ENCODE measurements around the gene NRM. TPM values are rescaled to one million over a fixed set of nuclear protein-coding genes. Genes with fewer than 3 reads are reported as not detected.

NRM gene
- total RNA-seq, 1 donor from 2014 or later = 52.2 TPM

DNA sequence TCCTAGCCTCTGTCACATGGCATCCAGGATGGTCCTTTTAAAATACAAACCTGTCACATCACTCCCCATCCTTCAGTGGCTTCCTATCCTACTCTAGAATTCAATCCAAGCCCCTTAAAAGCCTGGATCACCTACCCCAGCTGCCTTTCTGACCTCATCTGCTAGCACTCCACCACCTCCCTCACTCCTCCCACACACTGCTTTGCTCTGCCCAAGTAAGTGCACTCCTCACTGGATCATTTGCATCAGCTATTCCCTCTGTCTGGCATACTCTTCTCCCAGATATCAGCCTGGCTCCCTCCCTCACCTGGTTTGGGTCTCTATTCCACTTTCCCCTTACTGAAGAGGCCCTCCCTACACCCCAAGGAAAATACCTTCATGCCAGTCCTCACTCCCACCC lies 33.3 kb downstream of the NRM start:
- no peak for DNase-seq
- no peak for TF ChIP-seq CTCF (IDR thresholded peaks at IDR 0.05; ENCODE audit: partially characterized antibody, unreplicated experiment)
- H3K4me3 Mint-ChIP-seq (ENCODE audit: unreplicated experiment) = no peak overlapping the region
- no peaks in the 10 kb centered on the region for H3K36me3 Mint-ChIP-seq (ENCODE audit: unreplicated experiment)
- peaks cover 1% of the 10 kb centered on the region for H3K9me3 Mint-ChIP-seq (ENCODE audit: unreplicated experiment)
- H3K4me1 Mint-ChIP-seq (ENCODE audit: low read depth, unreplicated experiment) = no peaks in the 10 kb centered on the region
- H3K27me3 Mint-ChIP-seq (ENCODE audit: unreplicated experiment) = peaks cover 2% of the 10 kb centered on the region
- no peak overlapping the region for H3K27ac Mint-ChIP-seq (ENCODE audit: unreplicated experiment)

DNA sequence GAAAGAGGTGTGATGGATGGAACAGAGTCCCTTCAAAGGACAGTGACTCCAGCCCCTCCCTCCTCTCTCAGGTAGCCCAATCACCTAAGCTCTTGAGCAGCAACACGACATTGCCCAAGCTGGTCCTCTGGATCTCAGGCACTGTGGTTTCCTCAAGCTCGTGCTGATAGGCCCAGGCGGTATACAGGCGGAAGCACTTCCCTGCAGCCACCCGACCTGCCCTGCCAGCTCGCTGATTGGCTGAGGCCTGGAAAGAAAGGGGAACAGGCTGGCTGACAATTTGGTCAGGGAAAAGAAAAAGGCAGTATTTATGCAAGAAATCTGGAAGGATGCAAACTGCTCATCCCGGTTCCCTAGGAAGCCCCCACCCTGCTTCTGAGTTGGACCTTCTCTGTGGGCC lies 34.3 kb downstream of the NRM start:
- H3K27me3 Mint-ChIP-seq (ENCODE audit: unreplicated experiment) = peaks cover 4% of the 10 kb centered on the region
- H3K9me3 Mint-ChIP-seq (ENCODE audit: unreplicated experiment) = peaks cover 1% of the 10 kb centered on the region
- no peak for TF ChIP-seq CTCF (IDR thresholded peaks at IDR 0.05; ENCODE audit: partially characterized antibody, unreplicated experiment)
- no peak overlapping the region for H3K4me3 Mint-ChIP-seq (ENCODE audit: unreplicated experiment)
- no peak overlapping the region for H3K27ac Mint-ChIP-seq (ENCODE audit: unreplicated experiment)
- DNase-seq = no peak
- H3K36me3 Mint-ChIP-seq (ENCODE audit: unreplicated experiment) = no peaks in the 10 kb centered on the region
- H3K4me1 Mint-ChIP-seq (ENCODE audit: low read depth, unreplicated experiment) = no peaks in the 10 kb centered on the region

DNA sequence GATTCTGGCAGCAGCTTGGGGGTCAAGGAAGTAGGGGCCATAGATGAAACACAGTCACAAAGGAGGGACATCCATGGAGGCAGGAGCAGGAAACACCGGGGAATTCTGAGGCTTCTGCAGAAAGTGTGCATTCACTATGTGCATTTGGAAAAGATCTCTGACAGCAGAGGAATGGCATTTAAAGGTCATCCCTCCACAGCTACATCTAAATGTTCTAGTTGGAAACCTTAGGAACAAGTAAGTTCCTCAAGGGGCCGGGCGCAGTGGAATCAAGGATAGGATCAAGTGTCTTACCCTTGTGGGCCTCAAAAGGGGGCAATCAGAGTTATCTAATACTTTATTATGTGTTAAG lies 35.1 kb downstream of the NRM start:
- Mint-ChIP-seq H3K4me3 (ENCODE audit: unreplicated experiment) (no peak overlapping the region), H3K27ac (ENCODE audit: unreplicated experiment) (no peak overlapping the region), H3K36me3 (ENCODE audit: unreplicated experiment) (no peaks in the 10 kb centered on the region), H3K9me3 (ENCODE audit: unreplicated experiment) (peaks cover 1% of the 10 kb centered on the region), H3K27me3 (ENCODE audit: unreplicated experiment) (peaks cover 6% of the 10 kb centered on the region), H3K4me1 (ENCODE audit: low read depth, unreplicated experiment) (no peaks in the 10 kb centered on the region)
- DNase-seq = no peak
- no peak for TF ChIP-seq CTCF (IDR thresholded peaks at IDR 0.05; ENCODE audit: partially characterized antibody, unreplicated experiment)

DNA sequence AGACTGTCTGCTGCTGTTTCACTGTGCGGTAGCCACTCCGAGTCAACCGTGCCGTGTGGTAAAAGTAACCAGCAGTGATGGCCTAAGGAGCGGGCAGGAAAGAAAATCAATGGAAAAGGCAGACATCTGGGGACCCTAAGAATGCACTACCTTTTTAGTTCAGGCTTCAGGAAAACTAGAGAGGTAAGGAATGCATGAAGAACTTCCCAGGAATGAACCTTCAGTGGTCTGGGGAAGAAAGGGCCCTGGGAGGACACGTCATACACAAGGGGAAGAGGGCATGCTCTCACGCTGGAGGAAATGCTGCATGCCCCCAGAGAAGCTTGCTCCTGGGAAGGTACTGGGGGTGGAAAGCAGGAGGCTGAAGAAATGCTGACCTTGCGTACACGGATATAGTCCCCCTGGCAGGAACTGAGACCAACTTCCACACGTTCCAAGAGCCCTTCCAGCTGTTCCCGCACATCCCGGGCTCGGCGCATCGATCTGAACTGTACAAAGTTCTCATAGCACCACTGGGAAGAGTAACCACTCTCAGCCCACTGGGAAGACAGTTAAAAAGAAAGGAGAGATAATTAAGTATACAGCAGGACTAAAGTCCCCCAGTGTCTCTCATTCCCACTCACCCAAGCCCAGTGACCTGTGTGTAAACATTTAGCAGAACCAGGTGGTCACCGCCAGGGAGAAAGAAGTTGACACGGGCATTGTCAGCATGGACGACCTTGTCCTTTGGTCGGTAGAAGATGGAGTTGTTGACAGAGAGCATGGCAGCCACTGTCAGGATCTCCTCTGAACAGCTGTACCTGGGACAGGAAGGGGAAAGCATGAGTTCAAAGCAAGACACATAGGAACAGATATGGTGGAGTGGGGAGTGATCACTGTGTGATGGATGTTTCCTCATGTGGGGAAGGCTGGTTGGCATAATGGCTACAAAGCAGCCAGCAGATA lies 35.7 kb downstream of the NRM start:
- TF ChIP-seq CTCF (IDR thresholded peaks at IDR 0.05; ENCODE audit: partially characterized antibody, unreplicated experiment) = no peak
- Mint-ChIP-seq H3K36me3 (ENCODE audit: unreplicated experiment) (no peaks in the 10 kb centered on the region), H3K4me1 (ENCODE audit: low read depth, unreplicated experiment) (no peaks in the 10 kb centered on the region)

GRCh38 chr6:30651143-30651542 lies 39.6 kb downstream of the NRM start:
- Mint-ChIP-seq H3K27ac (ENCODE audit: unreplicated experiment) (peak overlapping the region; percentile 66), H3K4me3 (ENCODE audit: unreplicated experiment) (peak overlapping the region; percentile 30)

More for the DNA sequence above, 35.7 kb downstream of the NRM start:
- Mint-ChIP-seq H3K27me3 (ENCODE audit: unreplicated experiment) (peaks cover 6% of the 10 kb centered on the region), H3K27ac (ENCODE audit: unreplicated experiment) (no peak overlapping the region), H3K9me3 (ENCODE audit: unreplicated experiment) (peaks cover 1% of the 10 kb centered on the region), H3K4me3 (ENCODE audit: unreplicated experiment) (no peak overlapping the region)
- DNase-seq = no peak

More at GRCh38 chr6:30651143-30651542, 39.6 kb downstream of the NRM start:
- H3K4me1 Mint-ChIP-seq (ENCODE audit: low read depth, unreplicated experiment) = peaks cover 9% of the 10 kb centered on the region
- no peak for TF ChIP-seq CTCF (IDR thresholded peaks at IDR 0.05; ENCODE audit: partially characterized antibody, unreplicated experiment)
- H3K27me3 Mint-ChIP-seq (ENCODE audit: unreplicated experiment) = peaks cover 9% of the 10 kb centered on the region
- H3K36me3 Mint-ChIP-seq (ENCODE audit: unreplicated experiment) = no peaks in the 10 kb centered on the region
- no peak for DNase-seq
- peaks cover 7% of the 10 kb centered on the region for H3K9me3 Mint-ChIP-seq (ENCODE audit: unreplicated experiment)
